Suprapubic skin (tissue), 3 donors: ENCODE data around the gene DNAH8.

Source experiments
- EP300 ChIP-seq: sonication (generic); formaldehyde crosslinking; IDR thresholded peaks from one replicate; pipeline ENCODE4 v1.6.1; 2017; ENCODE audit warnings: antibody characterized with exemption
- POLR2A ChIP-seq, 2 donors: fragments of 450-650 bp; IDR thresholded peaks; one replicate each; pipeline ENCODE4 v1.6.1; 2017; ENCODE audit warnings: antibody characterized with exemption in 2 of 2, mild to moderate bottlenecking in 2 of 2, moderate library complexity in 2 of 2
- TF ChIP-seq, protein P1 (sequence below), 2 donors: fragments of 200-600 bp in 1 of 2; fragments of 450-650 bp in 1 of 2; sonication (generic) in 1 of 2; IDR thresholded peaks; one replicate each; pipeline ENCODE4 v1.5.1; 2016 to 2019; ENCODE audit warnings: antibody characterized with exemption in 2 of 2, mild to moderate bottlenecking in 1 of 2, moderate library complexity in 1 of 2

DNA sequence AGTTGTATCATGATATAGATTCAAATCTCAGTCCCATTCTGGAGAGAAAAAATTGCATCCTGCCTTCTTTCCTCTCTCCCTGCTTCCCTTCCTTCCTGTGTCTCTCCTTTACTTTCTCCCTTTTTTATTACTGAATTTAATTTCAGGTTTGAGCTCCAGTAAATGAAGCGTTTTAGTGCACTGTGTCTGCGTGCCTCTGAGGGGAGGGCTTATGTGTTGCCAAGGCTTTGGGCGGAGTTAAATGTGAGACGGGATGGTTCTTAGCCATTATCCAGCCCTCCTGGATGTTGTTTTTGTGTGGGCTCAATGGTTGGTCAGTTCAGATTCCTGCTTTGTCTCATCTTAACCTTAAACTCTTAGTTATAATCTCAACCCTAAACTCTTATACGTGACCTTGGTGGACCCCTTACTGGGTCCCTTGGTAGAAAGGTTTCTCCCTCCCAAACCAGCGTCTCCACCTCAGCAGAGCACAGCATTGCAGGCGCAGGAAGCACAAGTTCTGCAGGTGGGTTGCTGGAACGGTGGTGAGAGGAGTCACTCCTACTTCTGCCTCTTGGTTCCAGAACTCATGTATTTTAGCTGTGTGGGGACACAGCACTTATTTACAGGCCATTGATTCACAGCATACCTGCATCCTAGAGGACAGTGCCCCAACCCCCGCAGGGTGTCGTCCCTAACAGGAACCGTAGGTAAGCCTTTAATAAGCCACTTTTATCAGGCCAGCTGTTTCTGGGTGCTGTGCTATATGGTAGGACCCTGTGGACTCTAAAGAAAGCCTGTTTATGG is 68.5 kb downstream of the DNAH8 start:
- TF ChIP-seq EP300 (no peak), POLR2A (IDR thresholded peaks at IDR 0.05) (no peak)
- TF ChIP-seq, protein P1, sequence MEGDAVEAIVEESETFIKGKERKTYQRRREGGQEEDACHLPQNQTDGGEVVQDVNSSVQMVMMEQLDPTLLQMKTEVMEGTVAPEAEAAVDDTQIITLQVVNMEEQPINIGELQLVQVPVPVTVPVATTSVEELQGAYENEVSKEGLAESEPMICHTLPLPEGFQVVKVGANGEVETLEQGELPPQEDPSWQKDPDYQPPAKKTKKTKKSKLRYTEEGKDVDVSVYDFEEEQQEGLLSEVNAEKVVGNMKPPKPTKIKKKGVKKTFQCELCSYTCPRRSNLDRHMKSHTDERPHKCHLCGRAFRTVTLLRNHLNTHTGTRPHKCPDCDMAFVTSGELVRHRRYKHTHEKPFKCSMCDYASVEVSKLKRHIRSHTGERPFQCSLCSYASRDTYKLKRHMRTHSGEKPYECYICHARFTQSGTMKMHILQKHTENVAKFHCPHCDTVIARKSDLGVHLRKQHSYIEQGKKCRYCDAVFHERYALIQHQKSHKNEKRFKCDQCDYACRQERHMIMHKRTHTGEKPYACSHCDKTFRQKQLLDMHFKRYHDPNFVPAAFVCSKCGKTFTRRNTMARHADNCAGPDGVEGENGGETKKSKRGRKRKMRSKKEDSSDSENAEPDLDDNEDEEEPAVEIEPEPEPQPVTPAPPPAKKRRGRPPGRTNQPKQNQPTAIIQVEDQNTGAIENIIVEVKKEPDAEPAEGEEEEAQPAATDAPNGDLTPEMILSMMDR (IDR thresholded peaks at IDR 0.05) = no peak
